GM18498 (cell line): ENCODE results near the gene SMIM8.

ENCODE experiments used
- ATAC-seq: cut with Tn5 transposase; IDR thresholded peaks from one replicate; pipeline ENCODE4 v1.9.1; 2021; ENCODE audit warnings: mild to moderate bottlenecking, moderate library complexity; ENCODE audit not compliant: unreplicated experiment

SMIM8 gene

DNA sequence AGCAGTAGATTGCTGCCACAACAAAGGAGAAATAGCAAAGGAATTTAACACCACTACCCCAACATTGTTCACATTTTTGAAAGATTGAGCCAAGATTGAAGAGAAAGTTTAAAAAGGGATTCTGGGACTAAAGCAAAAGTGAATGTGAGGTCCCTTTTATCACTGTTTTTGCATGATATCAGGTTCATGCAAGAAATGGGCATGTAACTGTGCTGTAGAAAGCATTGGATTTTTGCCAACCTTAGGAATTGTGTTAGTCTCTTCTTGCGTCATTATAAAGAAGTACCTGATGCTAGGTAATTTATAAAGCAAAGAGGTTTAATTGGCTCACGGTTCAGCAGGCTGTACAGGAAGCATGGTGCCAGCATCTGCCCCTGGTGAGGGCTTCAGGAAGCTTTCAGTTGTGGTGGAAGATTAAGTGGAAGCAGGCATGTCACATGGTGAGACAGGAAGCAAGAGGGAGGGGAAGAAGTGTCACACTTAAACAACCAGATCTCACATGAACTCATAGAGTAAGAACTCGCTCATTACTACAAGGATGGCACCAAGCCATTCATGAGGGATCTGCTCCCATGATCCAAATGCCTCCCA is 11.3 kb downstream of the SMIM8 start:
- no peak for ATAC-seq

DNA sequence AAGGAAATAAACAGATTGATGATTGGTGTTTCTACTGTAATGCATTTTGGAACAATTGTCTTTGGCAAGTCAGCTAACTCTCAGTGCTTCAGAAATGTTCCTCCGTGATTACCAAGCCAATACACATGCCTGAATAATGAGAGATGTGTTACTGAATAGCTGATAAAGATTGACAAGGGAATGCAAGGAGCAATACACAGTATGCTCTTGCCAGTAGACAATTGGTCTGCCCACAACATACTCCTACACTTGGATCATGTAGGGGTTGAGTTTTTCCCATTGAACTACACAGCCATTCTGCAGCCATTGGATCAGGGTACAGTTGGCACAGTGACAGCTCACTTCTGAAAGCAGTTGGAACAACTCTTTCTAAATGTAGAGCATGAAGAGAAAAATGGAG is 12.3 kb downstream of the SMIM8 start:
- ATAC-seq = no peak

- no peak for ATAC-seq
These were observed 14.0 kb downstream of the SMIM8 start for GRCh38 chr6:87336367-87336766.

- ATAC-seq = no peak
These were observed 17.8 kb downstream of the SMIM8 start for GRCh38 chr6:87340230-87340629.

DNA sequence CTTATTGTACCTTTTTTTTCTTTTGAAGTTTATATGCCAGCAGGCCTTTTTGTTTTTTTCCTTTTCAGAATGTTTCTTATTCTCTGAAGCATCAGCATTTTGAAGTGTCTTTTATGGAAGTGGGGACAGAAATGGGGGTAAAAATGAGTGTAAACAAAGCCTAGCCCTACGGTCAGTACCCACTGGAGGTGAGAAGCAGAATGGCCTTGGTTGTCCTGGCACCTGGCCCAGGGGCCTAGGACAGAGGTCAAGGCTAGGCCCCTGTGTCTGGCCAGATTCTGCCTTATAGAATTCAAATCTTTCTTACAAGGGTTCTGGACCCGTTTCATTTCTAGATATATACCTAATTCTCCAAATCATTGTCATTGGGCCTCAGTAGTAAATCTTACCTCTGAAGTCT is 18.8 kb downstream of the SMIM8 start:
- no peak for ATAC-seq

DNA sequence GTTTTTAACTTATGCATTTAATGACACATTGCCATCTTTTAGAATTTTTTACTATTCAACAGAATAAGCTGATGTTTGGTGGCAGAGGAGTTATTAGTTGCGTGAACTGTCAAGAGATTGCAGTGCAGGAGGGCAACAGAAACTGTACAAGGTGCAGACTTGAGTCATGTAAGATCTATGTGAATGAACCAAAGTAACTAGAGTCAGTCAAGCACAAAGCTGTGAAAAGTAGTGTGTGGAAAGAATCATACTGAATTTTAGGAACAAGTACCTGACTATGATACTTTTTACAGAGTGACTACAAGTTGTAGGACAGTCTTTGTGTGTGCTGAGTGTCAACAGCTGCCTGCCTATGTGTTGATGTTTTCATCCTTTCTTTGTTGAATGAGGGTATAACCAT is 19.5 kb downstream of the SMIM8 start:
- peak; percentile 98 for ATAC-seq

DNA sequence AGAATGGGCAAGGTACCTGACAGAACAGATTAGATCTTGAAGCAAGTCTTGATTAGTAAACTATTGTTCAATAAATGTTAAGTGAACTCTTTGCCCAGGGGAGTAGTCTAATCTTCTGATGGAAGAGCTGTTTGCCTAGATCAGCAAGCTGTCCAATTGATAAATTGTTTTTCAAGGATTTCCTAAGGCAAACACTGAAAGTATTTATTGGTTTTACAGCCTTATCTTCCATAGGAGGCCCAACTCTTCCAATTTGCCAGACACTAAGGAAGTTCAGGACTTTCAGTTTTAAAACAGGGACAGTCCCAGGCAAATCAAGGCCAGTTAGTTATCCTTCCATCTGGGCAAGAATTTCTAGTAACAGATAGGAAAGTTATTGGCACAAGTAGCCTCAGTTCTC is 20.4 kb downstream of the SMIM8 start:
- no peak for ATAC-seq

DNA sequence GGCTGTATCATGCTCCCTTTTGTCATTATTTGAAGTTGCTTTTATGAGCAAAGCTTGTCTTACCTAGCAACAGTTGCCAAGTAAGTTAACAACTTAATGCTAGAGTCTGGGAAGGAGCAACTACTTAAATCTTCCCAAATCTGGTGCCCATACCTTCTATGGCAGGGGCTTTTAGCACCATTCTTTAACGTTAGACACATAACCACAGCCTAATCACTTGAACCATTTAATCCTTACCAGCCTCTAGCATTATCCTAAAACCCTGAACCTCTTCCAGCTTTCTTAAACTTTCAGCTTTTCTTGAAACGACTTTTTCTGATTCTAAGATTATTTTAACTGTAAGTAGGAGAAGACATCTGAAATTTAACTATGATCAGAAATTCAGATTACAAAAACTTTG is 22.3 kb downstream of the SMIM8 start, which contains the start of gene C6orf163:
C6orf163 (plus strand) TSS at position 83 of the 400 bp plus-strand sequence; CDS start at position 370, 287 bp downstream.
- ATAC-seq = no peak

DNA sequence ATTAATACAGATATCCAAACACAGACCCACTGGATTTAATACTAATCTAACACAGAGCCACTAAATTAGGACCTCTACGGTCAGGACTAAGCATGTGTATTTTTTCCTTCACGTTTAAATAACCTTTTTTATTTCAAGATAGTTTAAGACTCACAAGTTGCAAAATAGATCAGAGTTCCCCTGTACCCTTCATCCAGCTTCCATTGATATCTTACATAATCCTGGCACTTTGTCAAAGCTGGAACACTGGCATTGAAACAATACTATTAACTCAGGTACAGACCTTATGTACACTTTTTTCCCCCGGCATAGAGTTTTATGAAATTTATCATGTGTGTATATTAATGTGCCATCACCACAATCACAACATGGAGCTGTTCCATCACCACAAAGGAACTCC is 24.3 kb downstream of the SMIM8 start:
- no peak for ATAC-seq

DNA sequence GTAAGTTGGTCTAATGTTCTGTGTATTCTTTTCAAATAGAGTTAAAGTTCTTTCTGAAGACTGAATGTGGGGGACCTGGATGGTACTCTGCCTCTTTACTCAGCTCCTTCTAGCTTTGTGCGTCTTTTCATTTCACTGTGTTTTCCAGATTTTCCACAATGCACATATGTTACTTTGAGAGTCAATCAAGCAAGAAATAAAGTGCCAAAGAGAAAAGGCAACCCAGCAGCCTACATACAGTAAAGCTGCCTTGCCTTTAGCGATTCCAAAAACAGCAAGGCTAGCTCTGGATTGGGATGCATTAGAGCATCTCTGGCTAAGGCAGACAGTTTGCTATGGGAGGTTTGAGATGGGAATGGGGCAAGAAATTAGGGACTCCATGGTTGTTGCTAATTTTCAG is 27.5 kb downstream of the SMIM8 start:
- ATAC-seq = no peak

- no peak for ATAC-seq
These were observed 28.1 kb downstream of the SMIM8 start for GRCh38 chr6:87350516-87350915.

- ATAC-seq = no peak
These were observed 29.2 kb downstream of the SMIM8 start for GRCh38 chr6:87351583-87351982.

DNA sequence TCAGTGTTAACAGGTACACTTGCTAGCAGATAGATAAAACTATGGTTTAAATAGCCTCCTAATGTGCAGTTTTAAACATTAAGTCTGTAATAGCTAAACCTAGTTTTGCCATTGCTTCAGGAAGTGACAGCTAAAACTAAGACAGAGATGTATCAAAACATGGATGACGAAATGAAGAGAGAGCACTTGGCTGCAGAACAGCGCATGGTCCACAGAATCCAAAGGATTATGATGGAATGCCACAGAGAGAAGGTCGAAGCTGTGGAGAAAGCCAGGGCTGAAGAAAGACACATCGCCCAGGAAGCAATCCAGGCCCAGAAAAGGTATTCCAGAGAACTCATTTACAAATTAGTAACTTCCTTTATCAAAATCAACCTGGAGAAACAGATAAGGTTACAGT is 33.8 kb downstream of the SMIM8 start:
- no peak for ATAC-seq

- no peak for ATAC-seq
These were observed 35.2 kb downstream of the SMIM8 start for GRCh38 chr6:87357479-87358196.

GRCh38 chr6:87364602-87365252 is 42.3 kb downstream of the SMIM8 start:
- ATAC-seq = no peak

DNA sequence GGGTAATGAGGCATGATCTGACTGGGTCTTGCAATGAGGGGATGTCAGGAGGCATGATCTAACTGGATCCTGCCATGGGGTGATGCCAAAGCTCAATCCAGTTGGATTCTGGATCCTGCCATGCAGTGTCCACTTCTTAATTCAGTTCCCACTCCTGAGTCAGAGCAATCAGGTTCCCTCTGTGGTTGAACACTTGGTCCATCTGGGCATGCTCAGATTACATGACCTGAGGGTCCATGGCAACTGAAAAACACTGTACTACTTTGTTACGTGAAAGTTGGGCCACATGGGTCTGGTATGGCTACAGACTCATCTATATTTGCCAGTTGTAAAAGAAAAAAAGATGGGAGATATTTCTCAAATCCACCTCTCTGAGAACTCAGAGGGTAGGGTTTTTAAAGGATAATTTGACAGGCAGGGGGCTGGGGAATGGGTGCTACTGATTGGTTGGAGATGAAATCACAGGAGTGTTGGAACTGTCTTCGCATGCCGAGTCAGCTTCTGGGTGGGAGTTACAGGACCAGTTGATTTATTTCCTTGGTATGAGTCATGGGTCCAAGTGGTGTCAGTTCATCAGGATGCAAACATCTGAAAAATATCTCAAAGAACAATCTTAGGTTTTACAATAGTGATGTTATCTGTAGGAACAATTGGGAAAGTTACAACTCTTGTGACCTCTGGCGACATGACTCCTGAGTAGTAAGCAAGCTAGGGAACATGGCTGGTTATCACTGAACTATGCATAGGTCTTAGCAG is 43.9 kb downstream of the SMIM8 start:
- no peak for ATAC-seq

DNA sequence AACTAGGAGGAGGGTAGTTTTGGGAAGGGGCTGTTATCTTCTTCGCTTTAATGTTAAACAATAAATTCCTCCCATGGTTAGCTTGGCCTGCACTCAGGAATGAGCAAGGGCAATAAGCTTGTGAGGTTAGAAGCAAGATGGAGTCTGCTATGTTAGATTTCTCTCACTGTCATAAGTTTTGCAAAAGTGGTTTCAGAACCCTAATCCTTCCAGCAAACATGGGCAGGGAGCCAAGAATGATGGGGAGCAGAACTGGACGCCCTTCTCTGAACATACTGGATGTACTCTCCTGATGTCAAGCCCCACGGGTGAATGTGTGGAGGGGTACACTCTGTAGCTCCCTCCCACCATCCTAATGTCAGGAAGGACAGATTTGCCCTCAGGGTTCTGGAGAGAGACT is 44.5 kb downstream of the SMIM8 start:
- no peak for ATAC-seq

DNA sequence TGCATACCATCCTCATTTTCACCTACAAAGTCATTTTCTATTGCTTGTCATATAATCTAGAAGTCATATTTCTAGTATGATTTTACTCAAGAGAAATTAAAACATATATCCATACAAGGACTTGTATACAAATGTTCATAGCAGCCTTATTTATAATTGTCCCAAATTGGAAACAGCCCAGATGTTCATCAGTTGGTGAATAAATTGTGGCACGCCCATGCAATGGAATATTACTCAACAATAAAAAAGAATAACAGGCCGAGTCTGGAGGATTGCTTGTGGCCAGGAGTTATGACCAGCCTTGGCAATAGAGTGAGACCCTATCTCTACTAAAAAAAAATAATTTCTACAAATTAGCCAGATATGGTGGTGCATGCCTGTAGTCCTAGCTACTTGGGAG is 51.0 kb downstream of the SMIM8 start:
- ATAC-seq = no peak

DNA sequence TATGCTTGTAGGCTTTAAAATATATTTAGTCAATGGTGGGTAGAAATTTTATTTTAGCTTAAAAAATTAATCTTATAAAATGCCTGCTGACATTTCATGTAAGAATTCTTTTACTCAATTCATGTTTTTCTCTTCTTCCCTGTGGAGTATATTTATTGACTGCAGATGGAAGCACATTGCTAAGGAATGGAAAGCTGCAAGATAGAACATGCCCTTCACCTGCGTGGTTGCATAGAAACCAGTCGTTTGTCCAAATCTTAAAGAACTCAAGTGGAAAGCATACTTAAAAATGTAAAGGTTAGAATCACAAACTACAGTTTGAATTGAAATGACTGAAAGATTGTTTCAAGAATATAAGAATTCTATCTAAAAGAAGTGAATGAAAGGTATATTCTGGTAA is 52.9 kb downstream of the SMIM8 start:
- ATAC-seq = no peak

DNA sequence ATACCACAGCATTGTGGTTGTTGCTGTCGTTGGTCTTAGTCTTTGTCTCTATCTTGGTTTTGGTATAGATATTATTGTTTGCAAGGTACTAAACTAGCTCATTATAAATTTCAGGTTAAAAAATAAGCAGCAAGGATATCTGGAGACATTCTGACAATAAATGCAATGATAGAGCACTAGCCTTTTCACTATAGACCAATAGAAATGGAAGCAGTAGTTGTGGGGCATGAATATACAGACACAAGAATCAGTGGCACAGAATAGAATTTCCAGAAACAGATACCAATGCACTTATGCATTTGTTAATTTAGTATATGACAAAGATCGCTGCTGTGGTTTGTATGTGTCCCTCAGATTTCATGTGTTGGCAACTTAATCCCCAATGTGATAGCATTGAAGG is 54.3 kb downstream of the SMIM8 start:
- no peak for ATAC-seq

- ATAC-seq = peak; percentile 51
These were observed 56.6 kb downstream of the SMIM8 start for GRCh38 chr6:87378947-87379346.

DNA sequence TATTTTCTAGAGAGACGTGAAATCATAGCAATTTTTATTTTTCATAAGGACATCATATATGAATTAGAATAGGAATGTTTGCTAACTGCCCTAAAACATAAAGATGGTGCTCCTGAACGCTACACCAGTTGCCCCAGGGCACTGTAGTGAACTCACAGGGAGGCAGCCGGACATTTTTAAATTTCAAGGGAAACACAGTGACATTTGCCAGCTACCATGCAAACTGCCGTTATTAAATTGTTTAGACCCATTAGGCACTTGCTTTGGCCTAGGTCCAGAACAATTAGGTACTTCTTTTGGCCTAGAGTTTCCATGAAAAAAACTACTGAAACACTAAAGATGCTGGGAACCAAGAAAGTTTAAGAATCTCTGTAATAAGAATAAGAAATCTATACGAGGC is 60.5 kb downstream of the SMIM8 start:
- ATAC-seq = no peak
